ENCODE results near the gene CHPF2.

Gene CHPF2

GRCh38 chr7:151260883-151261282 lies 28.6 kb downstream of the CHPF2 start:
- DNase-seq (ENCODE audit: low read depth in 3 of 3): no peak

DNA sequence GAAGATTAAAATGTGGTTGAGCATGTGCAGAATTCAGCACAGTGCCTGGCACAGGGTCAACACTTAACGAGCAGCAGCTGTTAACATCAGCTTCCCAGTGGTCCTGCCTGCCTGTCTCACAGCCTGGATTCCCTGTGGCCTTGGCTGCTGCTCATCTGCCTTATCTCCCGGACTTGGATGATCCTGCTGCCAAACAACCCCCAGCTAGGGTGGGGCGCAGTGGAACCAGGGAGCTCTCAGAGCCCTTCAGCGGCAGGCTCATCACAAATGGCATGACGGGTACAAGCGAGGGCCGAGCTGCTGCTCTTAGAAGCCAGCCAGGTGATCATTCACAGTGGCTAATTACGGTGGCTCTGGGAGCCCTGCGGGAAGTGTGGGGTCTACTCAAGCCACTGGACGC lies 29.2 kb downstream of the CHPF2 start:
- DNase-seq (ENCODE audit: low read depth in 3 of 3): no peak

- DNase-seq (ENCODE audit: low read depth in 3 of 3): no peak
Observed at GRCh38 chr7:151264615-151265014, 32.3 kb downstream of the CHPF2 start.

- no peak for DNase-seq (ENCODE audit: low read depth in 3 of 3)
Observed at GRCh38 chr7:151265351-151265931, 33.2 kb downstream of the CHPF2 start.

GRCh38 chr7:151269511-151269910 lies 37.2 kb downstream of the CHPF2 start:
- no peak for DNase-seq (ENCODE audit: low read depth in 3 of 3)

DNA sequence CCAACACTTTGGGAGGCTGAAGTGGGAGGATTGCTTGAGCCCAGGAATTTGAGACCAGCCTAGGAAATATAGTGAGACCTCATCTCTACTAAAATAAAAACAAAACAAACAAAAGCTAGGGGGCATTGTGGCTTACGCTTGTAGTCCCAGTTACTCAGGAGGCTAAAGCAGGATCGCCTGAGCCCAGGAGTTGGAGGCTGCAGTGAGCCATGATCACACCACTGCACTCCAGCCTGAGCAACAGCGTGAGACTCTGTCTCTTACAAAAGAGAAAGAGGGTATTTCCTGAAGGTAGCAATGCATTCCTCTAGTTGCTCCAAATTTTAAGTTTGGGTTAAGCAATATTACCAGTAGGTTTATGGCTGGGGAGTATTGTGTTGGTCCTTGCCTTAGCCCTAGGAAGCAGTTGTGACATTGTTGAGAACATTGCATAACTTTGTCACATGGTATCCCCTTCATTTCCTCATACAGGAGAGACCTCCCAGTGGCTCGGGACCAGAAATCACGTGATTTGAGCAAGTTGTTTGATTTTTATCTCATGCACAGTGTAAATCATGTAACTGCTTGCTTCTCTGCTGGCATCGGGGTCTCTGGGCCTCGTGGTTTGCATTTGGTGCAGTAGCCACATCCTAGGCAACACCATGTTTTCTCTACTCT lies 39.5 kb downstream of the CHPF2 start:
- DNase-seq (ENCODE audit: low read depth in 3 of 3): no peak

DNA sequence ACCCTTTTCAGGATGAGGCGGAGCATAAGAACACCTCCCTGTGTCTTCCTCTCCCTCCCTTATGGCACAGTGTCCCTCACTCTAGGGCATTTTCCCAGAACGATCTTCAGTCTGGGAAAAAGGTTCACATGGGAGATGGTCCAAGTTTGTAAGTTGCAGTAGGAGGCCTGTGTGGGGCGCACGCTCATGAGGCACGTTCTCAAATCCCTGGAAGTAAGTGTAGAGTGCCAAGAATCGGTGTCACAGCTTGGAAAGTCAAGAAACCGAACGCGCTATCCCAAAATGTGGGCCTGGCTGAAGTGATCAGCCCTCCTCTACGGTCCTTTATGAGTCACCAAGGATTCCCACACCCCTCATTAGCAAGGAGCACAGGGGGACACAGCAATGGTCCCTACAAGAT lies 40.1 kb downstream of the CHPF2 start:
- DNase-seq (ENCODE audit: low read depth in 3 of 3): no peak

DNA sequence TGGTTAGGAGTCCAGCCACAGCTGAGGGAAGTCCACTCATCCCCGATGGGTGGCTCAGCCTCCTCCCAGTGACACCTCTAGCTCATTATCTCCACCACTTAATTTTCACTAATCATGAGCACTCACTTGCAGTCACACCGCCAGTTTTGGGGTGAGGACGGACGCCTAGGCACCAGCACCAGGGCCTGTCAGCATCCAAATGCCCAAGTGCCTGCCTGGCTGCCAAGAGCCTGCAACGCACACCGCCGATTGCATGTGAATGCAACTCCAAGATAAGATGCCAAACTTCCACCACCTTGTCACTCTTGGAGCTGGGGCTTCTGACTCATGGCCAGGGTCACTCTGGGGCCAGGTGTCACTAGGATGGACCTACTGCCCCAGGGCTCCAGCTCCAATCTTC lies 40.6 kb downstream of the CHPF2 start:
- DNase-seq (ENCODE audit: low read depth in 3 of 3): no peak

GRCh38 chr7:151273651-151274390 lies 41.5 kb downstream of the CHPF2 start:
- DNase-seq (ENCODE audit: low read depth in 3 of 3): no peak

DNA sequence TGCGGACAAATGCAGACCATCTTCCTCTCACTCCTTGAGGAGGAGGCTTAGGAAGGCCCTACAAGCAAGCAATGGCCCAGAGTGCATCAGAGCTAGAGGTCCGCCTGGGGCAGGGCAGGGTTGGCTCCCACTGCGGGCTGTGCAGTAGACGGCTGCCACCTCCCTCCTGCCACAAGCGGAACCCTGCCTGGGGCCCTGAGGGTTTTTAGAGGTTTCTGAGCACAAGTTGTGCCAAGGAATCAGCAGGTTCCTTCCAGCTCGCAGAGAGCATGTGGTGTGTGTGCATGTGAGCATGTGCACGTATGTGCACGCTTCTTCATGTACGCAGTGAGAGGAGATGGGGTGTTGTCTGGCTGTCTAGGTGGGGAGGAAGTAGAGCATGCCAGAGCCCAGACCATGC lies 42.1 kb downstream of the CHPF2 start:
- no peak for DNase-seq (ENCODE audit: low read depth in 3 of 3)

DNA sequence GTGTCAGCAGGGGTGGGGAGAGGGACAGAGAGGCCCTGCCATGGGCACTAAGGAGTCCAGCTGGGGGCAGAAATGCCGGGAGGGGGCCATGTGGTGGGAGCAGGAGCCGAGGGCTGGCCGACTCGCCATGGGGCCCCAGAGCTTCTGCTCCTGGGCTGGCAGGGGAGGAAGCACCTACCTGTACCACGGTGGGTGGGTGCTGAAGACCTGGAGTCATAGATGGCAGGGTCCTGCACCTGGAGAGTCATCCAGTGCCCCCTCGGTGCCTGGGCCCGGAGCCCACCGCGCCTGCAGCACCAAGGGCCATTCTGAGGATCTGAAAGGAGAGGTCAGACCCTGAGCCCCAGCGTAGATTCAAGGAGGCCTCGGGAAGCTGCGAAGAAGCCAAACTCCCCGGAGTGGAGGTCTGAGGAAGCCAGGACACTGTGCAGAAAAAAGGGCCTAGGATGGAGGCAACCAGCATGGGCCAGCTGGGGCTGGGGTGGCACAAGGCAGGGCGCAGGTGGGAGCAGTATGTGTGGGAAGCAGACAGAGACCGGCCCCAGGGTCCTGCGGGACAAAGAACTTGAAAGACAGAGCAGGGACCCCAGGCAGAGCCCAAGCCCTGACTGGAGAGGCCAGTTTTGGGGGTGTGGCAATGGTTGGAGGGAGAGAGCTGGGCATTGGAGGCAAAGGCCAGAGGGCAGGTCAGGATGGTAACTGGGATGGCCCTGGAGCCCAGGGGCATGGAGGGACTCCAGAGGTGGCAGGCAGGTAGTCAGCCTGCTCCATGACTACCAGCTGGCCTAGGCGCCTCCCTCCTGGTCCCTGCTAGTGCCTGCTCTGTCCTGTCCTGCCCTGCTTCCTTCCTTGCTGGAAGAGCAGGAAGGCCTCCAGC lies 42.9 kb downstream of the CHPF2 start:
- DNase-seq (ENCODE audit: low read depth in 3 of 3): no peak

GRCh38 chr7:151275813-151276577 lies 43.7 kb downstream of the CHPF2 start:
- DNase-seq (ENCODE audit: low read depth in 3 of 3): no peak

GRCh38 chr7:151276666-151277590 lies 44.6 kb downstream of the CHPF2 start:
- DNase-seq (ENCODE audit: low read depth in 3 of 3): peak; percentile 24 to 59 (median 32)

GRCh38 chr7:151277631-151278030 lies 45.3 kb downstream of the CHPF2 start:
- no peak for DNase-seq (ENCODE audit: low read depth in 3 of 3)

DNA sequence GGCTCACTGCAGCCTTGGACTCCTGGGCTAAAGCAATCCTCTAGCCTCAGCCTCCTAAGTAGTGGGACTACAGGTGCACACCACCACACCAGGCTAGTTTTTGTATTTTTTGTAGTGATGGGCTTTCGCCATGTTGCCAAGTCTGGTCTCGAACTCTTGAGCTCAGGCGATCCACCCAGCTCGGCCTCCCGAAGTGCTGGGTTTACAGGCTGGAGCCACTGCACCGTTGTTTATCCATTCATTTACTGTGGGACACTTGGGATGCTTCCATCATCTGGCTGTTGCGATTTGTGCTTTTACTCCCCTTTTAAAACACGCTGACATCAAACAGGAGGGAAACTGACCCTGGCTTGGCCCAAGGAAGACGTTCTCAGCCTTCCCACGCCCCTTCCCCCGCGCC lies 46.7 kb downstream of the CHPF2 start:
- no peak for DNase-seq (ENCODE audit: low read depth in 3 of 3)

DNA sequence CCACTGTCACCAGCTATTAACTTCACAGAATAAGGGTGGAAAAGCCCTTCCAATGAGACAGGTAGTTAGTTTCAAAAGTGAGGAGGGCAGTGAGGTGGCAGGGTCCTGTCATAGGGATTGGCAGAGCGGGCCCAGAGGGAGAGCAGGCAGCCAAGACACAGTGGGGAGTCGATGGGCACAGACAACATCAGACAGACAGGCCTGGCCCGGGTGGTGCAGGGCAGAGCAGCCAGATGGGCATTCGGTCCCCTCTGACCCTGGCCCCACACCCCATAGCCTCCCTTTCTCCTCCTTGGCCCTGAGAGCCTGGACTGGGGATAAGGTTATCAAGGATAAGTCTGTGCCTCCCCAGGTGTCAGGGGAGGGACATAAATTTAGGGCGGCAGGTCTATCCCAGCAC lies 47.6 kb downstream of the CHPF2 start:
- DNase-seq (ENCODE audit: low read depth in 3 of 3): no peak

DNA sequence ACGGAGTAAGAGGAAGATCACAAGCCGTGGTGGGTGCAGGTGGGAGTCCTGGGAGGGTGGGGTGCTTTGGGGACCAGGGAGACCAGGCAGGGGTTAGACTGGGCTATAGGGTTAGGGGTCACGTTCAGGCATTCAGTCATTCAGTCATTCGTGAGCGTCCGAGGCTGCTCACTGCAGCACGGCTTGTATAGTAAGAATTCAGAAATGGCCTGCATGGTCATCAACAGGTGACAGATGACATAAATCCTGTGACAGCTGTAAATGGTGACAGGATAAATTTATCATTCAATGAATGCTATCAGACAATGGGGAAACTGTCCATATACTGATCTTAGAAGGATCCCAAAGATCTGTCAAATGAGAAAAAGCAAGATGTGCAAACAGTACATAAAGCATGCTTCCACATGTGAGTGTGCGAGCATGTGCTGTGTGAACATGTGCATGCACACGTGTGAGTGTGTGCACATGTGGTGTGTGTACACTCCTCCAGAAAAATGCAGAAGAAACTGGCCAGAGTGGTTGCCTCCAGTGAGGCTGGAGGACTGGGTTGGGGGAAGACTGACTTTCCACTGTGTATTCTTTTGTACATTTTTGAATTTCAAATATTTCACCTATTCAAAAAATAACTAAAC lies 48.2 kb downstream of the CHPF2 start:
- no peak for DNase-seq (ENCODE audit: low read depth in 3 of 3)

- no peak for DNase-seq (ENCODE audit: low read depth in 3 of 3)
Observed at GRCh38 chr7:151281686-151282085, 49.4 kb downstream of the CHPF2 start.

DNA sequence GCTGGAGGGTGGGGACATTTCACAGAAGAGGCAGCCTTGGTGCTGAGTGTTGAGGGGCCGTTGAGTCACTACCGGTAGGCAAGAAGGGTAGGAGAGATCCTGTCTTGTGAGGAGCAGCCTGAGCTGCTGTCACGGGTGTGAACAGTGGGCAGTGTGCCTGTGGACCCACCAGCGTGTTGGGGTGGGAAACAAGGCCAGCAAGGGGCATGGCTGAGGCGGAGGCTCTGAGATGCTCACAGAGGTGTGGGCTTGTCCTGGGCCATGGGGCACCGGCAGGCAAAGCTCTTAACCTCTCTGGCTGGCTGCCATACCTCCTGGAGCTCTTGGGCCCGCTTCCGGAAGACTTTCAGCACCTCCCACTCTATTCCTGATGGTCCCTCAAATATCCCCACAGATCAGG lies 49.8 kb downstream of the CHPF2 start:
- DNase-seq (ENCODE audit: low read depth in 3 of 3): no peak

- no peak for DNase-seq (ENCODE audit: low read depth in 3 of 3)
Observed at GRCh38 chr7:151283302-151283701, 51.0 kb downstream of the CHPF2 start.

Data from stimulated activated CD4-positive, alpha-beta T cell treated with anti-CD3 and anti-CD28 coated beads, TNF-alpha, amount 100 ng/mL, for 24 hours (primary cell).